ENCODE data around the gene RFPL1.
"Not testable (repeated sequence)": the region's sequence is repeated elsewhere in the genome, so short reads cannot be mapped to it uniquely, and the experiment has no call there.

The RFPL1 gene

DNA sequence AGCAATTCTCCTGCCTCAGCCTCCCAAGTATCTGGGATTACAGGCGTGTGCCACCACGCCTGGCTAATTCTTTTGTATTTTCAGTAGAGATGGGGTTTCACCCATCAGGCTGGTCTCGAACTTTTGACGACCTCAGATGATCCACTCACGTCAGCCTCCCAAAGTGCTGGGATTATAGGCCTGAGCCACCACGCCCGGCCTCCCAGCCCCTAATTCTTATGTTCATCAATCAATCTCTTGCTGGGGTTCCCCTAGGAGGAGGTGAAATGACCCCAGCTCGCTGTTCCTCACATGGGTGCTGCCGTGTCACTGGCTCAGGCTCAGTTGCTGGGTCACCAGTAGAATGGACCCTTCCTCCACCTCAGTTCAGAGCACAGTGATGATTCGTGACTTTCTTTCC lies at the start of gene RFPL1:
RFPL1 (plus strand) TSS at position 301 of the 400 bp plus-strand sequence.
- not testable (repeated sequence) for DNase-seq

DNA sequence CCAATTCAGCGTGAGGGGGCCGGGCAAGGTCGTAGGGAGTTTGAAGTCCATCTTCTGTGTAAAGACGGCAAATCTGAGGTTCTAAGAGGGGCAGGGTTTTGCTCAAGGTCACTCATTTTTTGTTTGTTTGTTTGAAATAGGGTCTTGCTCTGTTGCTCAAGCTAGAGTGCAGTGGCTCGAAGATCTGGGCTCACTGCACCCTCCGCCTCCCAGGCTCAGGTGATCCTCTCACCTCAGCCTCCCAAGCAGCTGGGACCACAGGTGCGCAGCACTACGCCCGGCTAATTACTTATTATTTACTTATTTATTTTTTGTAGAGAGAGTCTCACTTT lies 49.7 kb upstream of the RFPL1 start:
- no peak for DNase-seq

DNA sequence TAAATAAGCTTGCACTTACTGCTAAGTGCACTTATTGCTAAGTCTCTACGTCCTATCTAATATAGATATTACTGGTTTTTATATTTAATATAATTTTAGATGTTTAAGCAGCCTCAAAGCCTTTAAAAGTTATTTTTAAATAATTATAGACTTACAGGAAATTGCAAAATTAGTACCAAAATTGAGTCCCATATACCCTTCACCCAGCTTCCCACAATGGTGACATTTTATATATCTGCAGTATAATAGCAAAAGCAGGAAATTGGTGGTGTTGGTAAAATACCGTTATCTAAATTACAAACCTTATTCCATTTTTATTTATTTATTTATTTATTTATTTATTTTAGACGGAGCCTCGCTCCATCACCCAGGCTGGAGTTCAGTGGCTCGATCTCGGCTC lies 48.1 kb upstream of the RFPL1 start:
- no peak for DNase-seq

DNA sequence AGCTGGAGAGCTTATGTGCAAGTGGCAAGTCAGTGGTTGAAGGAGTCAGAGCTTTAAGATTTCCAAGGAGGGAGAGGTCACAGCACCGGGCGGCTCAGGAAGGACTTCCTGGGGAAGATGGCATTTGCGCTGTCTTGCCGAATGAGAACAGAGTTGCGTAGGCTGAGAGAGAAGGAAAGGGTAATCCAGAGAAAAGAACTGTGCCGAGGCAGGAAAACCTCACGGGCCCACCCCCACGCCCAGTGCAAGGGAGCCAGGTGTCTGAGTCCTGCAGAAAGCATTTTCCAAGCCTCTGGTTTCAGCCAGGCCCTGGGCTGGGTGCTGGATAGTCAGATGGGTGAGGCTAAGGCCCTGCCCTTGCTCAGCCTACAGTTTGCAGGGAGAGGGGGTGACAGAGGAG lies 46.8 kb upstream of the RFPL1 start:
- DNase-seq = no peak

DNA sequence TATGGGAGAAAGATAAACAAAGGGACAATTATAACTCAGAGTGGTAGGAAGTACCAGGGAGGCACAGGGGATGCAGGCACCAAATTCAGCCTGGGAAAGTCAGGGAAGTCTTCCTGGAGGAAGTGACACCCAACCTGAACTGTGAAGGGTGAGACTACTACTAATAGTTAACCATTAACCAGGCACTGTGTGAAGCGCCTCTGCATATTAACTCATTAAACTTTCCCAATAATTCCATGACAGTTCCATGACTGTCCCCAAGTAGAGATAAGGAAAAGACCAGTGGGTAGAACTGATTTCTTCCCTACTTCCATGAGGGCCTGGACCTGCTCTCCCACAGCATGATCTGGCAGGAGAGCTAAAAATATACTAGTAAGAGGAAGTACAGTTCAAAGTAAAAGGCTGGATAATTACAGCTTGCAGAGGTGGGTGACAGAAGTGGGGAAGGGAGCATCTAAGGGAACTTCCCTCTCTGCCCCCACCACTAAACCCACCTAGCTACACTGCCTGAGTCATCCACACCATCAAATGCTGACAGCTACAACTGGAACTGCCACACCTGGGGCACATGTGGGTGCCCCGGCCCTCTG lies 45.3 kb upstream of the RFPL1 start:
- no peak for DNase-seq

DNA sequence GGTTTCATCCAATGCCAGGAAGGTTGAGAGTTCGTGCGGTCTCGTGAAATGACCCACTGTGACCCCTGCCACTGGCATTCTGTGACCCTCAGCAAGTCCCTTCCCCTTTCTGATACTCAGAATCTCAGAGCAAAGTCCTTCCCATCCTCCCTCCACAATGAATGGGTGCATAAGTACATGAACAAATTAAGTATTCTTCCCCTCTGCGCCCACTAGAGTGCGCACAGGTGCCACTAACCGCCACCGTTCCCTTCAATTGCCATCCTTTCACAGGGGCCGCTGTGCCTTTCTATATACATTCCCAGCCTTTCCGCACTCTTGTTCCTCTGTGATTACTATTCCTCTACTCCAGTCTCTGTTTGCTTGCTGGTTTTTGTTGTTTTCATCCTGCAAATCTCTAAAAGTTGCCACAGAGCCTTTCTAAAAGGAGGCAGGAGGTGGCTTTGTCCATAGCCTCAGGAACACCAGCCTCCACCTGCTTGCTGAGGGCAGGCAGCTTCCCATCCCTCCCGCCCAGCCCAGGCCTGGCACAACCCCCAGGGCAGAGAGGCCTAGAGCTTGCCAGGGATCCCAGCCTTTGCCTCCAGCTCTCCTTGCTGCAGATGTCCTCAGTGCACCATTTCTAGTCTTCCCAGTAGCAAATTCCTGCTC lies 43.3 kb upstream of the RFPL1 start:
- DNase-seq = peak; percentile 69

DNA sequence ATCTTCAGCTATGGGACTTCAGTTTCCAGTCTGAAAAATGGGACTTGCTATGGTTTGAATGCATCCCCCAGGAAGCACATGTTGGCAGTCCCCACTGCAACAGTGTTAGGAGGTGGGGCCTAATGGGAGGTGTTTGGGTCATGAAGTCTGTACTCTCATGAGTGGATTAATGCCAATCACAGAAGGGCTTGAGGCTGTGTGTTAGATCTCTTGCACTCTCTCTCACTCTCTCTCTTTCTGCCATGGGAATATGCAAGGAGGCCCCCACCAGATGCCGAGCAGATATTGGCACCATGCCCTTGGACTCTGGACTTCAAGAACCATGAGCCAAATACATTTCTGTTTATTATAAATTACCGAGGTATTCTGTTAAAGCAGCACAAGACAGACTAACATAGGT lies 42.3 kb upstream of the RFPL1 start:
- no peak for DNase-seq

DNA sequence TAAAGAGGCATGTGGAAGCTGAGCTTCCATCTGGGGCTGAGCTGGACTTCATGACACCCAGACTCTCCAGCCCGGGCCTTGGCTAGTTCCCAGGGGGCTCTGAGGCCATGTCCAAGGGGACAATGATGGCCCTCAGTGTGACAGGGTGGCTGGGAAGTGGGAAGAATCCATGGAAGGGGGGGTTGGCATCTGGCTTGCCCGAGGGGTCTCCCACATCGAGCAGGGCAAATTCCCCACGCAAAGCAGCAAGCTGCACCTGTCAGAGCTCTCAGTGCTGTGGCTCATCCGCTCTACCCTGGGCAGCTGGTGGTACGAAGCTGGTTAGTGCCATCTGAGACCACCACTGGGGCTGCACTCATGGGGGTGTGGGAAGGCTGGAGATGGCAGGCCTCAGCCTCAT lies 40.6 kb upstream of the RFPL1 start:
- DNase-seq = no peak

DNA sequence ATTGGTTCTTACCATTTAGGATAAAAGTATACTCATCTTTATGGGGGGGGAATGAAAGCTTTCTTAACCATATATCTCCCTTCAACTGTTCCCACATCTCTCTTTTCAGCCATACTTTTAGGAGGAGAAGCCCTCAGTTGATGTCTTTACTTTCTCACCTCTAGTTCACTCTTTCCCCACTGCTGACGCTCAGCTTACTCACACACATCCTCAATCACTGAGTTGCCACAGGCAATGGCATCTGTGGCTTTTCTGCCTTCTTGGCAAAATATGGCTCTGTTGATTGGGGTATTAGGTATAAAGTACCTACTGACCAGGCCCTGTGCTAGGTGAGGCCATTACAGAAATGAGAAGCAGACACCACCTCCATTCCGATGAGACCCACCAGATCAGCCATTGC lies 37.8 kb upstream of the RFPL1 start:
- DNase-seq = no peak

DNA sequence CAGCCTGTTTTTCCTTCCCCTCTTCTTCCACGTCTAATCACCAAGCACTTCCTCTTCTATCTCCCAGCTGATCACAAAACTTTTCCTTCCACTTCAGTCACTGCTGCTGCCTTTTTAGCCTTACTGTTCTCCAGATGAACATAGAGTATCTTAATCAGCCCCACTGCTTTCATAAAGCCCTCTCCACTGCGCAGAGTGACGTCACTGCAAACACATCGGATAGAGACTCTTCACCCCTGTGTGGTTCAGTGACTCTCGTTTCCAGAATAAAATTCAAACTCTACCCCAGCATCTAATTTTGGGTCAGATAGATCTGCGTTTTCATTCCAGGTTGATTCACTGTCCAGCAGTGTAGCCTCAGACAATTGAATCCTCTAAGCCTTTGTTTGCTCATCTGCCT lies 36.8 kb upstream of the RFPL1 start:
- not testable (repeated sequence) for DNase-seq

DNA sequence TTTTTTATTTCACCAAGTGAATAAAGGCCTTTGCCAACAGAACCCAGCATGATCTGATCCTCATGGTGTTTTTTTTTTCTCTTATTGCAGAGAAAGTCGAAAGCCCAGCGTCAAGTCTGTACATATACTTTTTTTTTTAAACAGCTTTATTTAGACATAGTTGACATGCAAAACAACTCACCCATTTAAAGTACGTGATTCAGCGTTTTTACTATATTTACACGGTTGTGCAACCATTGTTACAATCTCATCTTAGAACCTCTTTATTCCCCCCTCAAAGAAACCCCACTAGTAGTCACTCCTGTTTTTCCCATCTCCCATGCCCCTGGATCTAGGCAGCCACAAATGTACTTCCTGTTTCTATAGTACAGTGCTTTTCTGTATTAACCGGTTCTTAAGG lies 29.4 kb upstream of the RFPL1 start:
- DNase-seq = no peak

DNA sequence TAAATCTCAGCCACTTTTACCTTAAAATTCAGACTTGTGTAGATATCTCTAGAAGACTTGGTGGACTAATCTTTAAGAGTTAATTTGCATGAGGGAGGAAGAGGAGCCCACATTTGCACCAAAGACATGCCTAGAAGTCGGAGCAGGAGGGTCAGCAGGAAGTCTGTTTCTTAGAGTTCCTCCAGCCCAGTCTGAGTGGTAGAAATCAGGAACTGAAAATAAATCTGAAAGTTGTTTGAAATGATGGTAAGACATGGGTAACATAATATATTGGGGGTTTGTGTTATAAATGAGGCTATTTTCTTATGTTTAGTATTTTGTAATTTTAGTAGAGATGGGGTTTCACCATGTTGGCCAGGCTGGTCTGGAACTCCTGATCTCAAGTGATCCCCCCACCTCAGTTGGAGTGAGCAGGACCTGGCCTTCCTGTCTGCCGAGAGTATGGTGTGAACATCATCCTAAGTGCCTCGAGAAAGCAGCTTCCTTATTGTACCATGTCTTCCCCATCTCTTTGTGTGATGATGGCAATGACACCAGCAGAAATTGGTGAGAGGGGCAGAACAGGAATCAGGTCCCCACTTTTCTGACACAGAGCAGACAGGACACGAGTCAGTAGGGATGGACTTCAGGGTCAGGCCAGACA lies 26.7 kb upstream of the RFPL1 start:
- not testable (repeated sequence) for DNase-seq

DNA sequence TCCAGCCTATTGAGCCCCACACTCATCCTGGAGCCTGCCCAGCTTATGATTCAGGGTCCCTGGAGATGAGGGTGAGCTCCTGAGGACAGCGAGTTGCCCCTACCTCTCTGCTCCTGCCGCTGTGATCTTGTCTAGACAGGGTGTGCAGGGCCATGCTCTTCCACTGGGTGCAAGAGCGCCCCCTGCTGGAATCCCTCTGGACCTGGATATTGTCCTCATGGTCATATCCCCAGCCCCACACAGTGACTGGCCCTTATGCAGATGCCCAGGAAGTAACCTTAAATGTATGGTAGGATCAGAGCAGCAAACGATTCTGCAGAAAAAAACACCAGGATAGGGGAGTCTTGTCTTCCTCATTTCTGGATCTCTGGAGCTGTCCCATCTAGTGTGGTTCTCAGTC lies 25.6 kb upstream of the RFPL1 start:
- DNase-seq = not testable (repeated sequence)

DNA sequence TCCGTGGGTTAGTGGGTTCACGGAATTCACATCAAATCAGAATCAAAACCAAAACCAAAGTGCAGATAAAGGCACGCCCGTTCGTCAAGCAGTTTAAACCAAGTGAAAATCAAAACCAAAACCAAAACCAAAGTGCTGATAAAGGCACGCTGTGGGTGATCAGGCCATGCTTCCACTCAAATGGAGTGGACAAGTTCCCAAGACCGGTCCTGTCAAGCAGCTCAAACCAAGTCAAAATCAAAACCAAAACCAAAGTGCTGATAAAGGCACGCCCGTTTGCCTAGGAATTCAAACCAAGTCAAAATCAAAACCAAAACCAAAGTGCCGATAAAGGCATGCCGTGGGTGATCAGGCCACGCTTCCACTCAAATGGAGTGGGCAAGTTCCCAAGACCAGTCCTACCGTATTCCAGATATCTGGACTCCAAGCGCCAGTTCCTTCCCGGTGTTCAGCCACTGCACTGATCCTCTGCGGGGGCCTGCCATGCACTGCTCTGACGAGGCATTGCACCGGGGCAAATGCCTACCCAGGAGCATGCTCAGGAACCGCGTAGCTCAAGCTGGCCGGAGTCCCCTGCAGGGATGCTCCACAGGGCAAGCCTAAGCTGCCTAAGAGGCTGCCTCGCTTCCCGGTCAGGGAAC lies 23.3 kb upstream of the RFPL1 start:
- peak; percentile 55 for DNase-seq

DNA sequence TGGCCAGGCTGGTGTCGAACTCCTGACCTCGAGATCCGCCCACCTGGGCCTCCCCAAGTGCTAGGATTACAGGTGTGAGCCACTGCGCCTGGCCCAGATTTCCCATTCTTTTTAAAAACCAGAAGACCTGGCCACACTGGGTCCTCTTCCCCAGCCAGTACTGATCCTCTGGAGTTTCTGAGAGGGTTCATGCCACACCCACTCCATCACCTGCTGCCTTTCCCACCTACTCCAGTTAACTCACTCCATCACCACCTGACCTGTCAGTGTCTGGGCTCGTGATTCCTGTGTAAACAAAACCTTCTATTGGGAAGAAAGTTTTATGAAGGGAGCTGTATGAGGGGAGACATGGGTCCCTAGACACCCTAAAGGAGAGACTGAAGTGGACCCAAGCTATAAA lies 19.7 kb upstream of the RFPL1 start:
- DNase-seq = not testable (repeated sequence)

DNA sequence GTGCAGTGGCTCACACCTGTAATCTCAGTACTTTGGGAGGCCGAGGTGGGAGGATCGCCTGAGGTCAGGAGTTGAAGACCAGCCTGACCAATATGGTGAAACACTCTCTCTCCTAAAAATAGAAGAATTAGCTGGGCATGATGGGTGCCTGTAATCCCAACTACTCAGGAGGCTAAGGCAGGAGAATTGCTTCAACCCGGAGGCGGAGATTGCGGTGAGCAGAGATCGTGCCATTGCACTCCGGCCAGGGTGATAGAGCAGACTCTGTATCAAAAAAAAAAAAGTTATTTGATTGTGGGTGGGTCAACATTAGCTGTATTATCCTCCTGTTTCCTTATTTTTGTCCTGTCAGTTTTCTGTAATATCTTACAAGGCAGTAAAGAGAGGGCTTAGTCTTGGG lies 11.9 kb upstream of the RFPL1 start:
- DNase-seq = no peak

DNA sequence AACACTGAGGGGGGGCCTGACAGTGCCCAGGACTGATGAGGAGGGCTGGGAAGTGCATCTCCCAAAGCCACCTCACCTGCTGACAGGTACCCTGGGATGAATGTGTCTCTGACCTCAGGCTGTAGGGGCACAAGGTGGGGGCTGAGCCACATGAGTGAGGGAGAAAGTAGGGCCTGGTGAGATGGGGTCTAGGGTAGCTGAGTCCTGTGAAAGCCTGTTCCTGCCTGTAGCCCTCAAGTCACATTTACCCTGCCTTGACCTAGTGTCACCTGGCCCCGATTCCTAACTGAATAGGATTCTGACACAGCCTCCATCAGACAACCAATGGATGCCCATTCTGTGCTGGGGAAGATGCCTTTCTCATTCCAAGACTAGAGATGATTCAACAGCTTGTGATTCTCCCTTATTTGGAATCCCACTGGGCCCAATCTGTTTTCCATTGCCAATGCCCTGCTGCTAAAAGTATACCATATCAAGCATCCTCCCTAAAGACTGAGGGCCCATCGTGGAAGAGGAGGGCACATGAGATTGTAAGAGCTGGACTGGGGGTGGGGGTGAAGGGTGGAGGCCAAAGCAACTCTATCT lies 11.1 kb upstream of the RFPL1 start:
- no peak for DNase-seq

DNA sequence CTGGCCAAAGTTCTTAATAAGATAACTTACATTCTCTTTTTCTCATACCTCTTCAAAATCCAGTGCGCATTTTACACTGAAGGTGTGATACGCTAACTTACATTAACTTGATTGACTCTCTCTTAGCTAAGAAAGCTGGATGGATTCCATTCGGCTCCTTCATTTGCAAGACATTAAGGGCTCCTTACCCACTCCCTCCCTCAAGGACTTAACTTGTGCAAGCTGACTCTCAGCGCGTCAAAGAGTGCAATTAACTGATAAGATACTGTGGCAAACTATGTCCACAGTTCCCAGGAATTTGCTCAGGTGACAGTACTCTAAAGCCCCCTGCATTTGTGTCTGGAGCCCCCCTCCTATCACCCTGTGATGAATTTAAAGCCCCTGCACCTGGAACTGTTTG lies 6.4 kb upstream of the RFPL1 start:
- DNase-seq = no peak

DNA sequence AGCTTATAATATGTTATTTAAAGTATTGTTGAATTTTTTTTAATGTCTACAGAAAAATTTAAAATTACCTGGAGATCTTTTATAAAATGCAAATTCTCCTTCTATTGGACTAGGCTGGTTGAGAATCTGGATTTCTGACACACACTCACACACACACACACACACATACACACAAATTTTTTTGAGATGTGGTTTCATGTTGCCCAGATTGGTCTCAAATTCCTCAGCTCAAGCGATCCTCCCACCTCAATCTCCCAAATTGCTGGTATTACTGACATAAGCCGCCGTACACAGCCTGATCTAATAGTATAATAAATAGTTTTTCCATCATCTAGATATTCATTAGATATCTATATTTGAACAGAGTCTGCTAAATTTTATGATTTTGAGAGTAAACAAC lies 4.5 kb upstream of the RFPL1 start:
- DNase-seq = no peak

DNA sequence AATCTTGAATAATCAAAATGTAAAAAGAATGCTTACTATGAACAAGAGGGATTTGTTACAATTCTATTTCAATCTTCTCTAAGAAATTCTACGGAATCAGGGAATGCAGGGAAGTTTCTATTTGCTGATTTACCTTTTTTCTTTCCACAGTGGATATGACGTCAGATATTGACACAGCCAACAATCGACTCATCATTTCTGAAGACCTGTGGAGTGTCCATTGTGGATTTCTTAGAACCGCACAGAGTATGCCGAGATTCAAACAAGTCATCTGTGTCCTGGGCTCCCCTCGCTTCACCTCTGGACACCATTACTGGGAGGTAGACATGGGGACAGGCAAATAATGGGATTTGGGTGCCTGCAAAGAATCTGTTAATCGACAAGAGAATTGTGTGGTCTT lies 4.1 kb upstream of the RFPL1 start:
- DNase-seq = no peak

DNA sequence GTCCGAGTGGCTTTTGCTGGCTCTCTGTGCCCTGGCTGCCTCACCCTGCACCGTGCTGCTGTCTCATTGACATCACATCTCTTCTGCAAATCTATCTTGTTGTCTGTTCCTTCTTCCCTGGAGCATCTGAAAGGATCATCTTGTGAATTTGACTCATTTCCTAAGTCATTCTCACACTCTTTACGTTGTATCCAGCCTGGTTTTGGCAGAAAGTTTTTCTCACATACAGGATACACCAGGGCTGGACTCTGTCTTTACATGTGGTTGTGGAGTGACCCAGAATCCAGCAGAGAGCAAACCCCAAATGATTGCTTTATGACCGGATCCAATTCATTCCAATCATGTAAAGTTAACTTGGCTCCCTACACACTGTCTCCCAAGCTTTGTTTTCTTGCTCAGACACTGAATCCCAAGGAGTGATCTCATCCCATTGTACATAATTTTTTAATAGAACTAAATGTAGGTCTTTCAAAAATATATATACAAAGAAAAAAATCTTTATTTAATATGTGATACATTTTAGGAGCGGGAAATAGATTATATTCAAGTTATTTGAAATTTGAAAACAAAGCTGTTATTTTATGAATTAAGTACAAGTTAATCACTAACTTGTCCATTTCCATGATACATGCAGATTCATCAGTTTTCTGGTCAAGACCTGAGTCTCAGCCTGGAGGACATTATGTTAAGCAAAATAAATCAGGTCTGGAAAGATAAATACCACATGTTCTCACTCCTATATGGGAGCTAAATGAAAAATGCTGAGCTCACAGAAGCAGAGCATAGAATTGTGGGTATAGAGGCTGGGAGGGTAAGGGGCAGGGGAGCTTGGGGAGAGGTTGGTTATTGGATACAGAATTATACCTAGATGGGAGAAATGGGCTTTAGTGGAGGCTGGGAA lies 2.9 kb upstream of the RFPL1 start:
- DNase-seq = no peak

DNA sequence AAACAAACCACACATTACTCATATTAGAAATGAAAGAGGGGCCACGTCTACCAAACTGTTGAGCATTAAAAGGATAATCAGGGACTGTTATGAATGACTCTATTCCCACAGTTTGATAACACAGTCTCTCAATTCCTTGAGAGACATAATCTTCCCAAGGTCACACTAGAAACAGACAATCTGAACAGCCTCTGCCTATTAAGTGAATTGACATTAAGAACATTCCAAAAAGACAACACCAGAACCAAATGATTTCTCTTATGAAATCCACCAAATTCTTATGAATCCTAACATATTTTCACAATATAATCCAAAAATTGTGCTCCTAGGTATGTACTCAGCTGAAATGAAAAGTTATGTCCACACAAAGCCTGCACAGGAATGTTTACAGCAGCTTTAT lies 4.6 kb downstream of the RFPL1 start:
- no peak for DNase-seq

DNA sequence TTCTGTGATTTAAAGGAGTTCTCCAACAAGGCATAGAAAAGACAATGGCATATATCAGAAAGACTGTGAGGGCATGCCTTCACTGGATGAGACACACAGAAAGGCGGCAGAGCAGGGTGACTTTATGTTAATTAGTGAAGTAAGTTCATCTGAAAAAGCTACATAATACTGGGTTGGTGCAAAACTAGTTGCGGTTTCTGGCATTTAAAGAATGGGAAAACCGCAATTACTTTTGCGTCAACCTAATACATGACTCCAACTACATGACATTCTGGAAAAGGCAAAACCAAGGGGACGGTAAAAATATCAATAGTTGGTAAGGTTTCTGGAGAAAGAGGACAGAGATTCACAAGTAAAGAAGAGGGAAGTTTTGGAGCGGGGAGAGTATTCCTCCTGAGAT lies 5.1 kb downstream of the RFPL1 start:
- DNase-seq = no peak

Measured in activated naive CD4-positive, alpha-beta T cell treated with anti-CD3 and anti-CD28 coated beads, Interleukin-2, amount 50 U/mL, for 16 hours (primary cell).